ENCODE results near the gene ADCY2.
A peak's percentile ranks its signal among the peaks of the same experiment; 100 is the strongest.

The ADCY2 gene

GRCh38 chr5:7714697-7715096, 318.8 kb downstream of the ADCY2 start:
- DNase-seq (ENCODE audit: extremely low read depth in 1 of 2, low read depth in 1 of 2), result no peak

GRCh38 chr5:7717691-7718090, 321.8 kb downstream of the ADCY2 start:
- no peak for DNase-seq (ENCODE audit: extremely low read depth in 1 of 2, low read depth in 1 of 2)

- DNase-seq (ENCODE audit: extremely low read depth in 1 of 2, low read depth in 1 of 2), result no peak
Measured at GRCh38 chr5:7728076-7728475, 332.1 kb downstream of the ADCY2 start.

GRCh38 chr5:7741415-7742065, 345.6 kb downstream of the ADCY2 start:
- DNase-seq (ENCODE audit: extremely low read depth in 1 of 2, low read depth in 1 of 2), result no peak

GRCh38 chr5:7742241-7742656, 346.3 kb downstream of the ADCY2 start:
- no peak for DNase-seq (ENCODE audit: extremely low read depth in 1 of 2, low read depth in 1 of 2)

GRCh38 chr5:7745882-7746610, 350.1 kb downstream of the ADCY2 start:
- peak in 1 of 2 donors; percentile 11 for DNase-seq (ENCODE audit: extremely low read depth in 1 of 2, low read depth in 1 of 2)

- no peak for DNase-seq (ENCODE audit: extremely low read depth in 1 of 2, low read depth in 1 of 2)
Measured at GRCh38 chr5:7747728-7748127, 351.8 kb downstream of the ADCY2 start.

GRCh38 chr5:7749626-7750025, 353.7 kb downstream of the ADCY2 start:
- DNase-seq (ENCODE audit: extremely low read depth in 1 of 2, low read depth in 1 of 2), result no peak

- no peak for DNase-seq (ENCODE audit: extremely low read depth in 1 of 2, low read depth in 1 of 2)
Measured at GRCh38 chr5:7751874-7752273, 355.9 kb downstream of the ADCY2 start.

- no peak for DNase-seq (ENCODE audit: extremely low read depth in 1 of 2, low read depth in 1 of 2)
Measured at GRCh38 chr5:7753181-7753580, 357.2 kb downstream of the ADCY2 start.

GRCh38 chr5:7753596-7753995, 357.7 kb downstream of the ADCY2 start:
- DNase-seq (ENCODE audit: extremely low read depth in 1 of 2, low read depth in 1 of 2), result no peak

GRCh38 chr5:7754490-7754889, 358.6 kb downstream of the ADCY2 start:
- DNase-seq (ENCODE audit: extremely low read depth in 1 of 2, low read depth in 1 of 2), result no peak

GRCh38 chr5:7754997-7755596, 359.2 kb downstream of the ADCY2 start:
- DNase-seq (ENCODE audit: extremely low read depth in 1 of 2, low read depth in 1 of 2), result no peak

- DNase-seq (ENCODE audit: extremely low read depth in 1 of 2, low read depth in 1 of 2), result no peak
Measured at GRCh38 chr5:7755958-7756357, 360.0 kb downstream of the ADCY2 start.

GRCh38 chr5:7756453-7756852, 360.5 kb downstream of the ADCY2 start:
- no peak for DNase-seq (ENCODE audit: extremely low read depth in 1 of 2, low read depth in 1 of 2)

GRCh38 chr5:7759257-7759871, 363.4 kb downstream of the ADCY2 start:
- no peak for DNase-seq (ENCODE audit: extremely low read depth in 1 of 2, low read depth in 1 of 2)

- no peak for DNase-seq (ENCODE audit: extremely low read depth in 1 of 2, low read depth in 1 of 2)
Measured at GRCh38 chr5:7759951-7760580, 364.1 kb downstream of the ADCY2 start.

- DNase-seq (ENCODE audit: extremely low read depth in 1 of 2, low read depth in 1 of 2), result no peak
Measured at GRCh38 chr5:7762267-7762666, 366.3 kb downstream of the ADCY2 start.

GRCh38 chr5:7763621-7764072, 367.7 kb downstream of the ADCY2 start:
- DNase-seq (ENCODE audit: extremely low read depth in 1 of 2, low read depth in 1 of 2), result no peak

GRCh38 chr5:7764452-7764851, 368.5 kb downstream of the ADCY2 start:
- DNase-seq (ENCODE audit: extremely low read depth in 1 of 2, low read depth in 1 of 2), result no peak

- no peak for DNase-seq (ENCODE audit: extremely low read depth in 1 of 2, low read depth in 1 of 2)
Measured at GRCh38 chr5:7770436-7770835, 374.5 kb downstream of the ADCY2 start.
